NCI-H524 treated with DMSO at 0.1 percent for 48 hours (cell line): ENCODE measurements around the gene TNPO2.
A peak's percentile ranks its signal among the peaks of the same experiment; 100 is the strongest.

ENCODE experiments used
- DNase-seq: peaks from one replicate; lab custom pipeline; 2025; lab: John Stamatoyannopoulos, UW

Gene TNPO2

GRCh38 chr19:12675399-12675798, 48.3 kb downstream of the TNPO2 start:
- no peak for DNase-seq

- DNase-seq: no peak
Observed at GRCh38 chr19:12672744-12673143, 51.0 kb downstream of the TNPO2 start.

- no peak for DNase-seq
Observed at GRCh38 chr19:12670159-12670928, 53.4 kb downstream of the TNPO2 start.

- peak; percentile 29 for DNase-seq
Observed at GRCh38 chr19:12669270-12670158, 54.2 kb downstream of the TNPO2 start.

- no peak for DNase-seq
Observed at GRCh38 chr19:12668932-12669269, 54.8 kb downstream of the TNPO2 start.

- DNase-seq: no peak
Observed at GRCh38 chr19:12668346-12668745, 55.4 kb downstream of the TNPO2 start.

GRCh38 chr19:12667731-12668302, 55.9 kb downstream of the TNPO2 start:
- no peak for DNase-seq

- DNase-seq: peak; percentile 48
Observed at GRCh38 chr19:12666265-12667048, 57.3 kb downstream of the TNPO2 start, which contains the start of the genes MAN2B1 and WDR83. MAN2B1 (minus strand) TSS chr19:12666742; CDS start chr19:12666701, 41 bp downstream. WDR83 (plus strand) TSS chr19:12666807; CDS start chr19:12669791, 2,984 bp downstream.

GRCh38 chr19:12665671-12666264, 58.0 kb downstream of the TNPO2 start:
- DNase-seq: no peak

GRCh38 chr19:12665281-12665573, 58.5 kb downstream of the TNPO2 start:
- no peak for DNase-seq

- DNase-seq: no peak
Observed at GRCh38 chr19:12664406-12665280, 59.1 kb downstream of the TNPO2 start.

- DNase-seq: no peak
Observed at GRCh38 chr19:12660980-12661379, 62.8 kb downstream of the TNPO2 start.

- no peak for DNase-seq
Observed at GRCh38 chr19:12657966-12658365, 65.8 kb downstream of the TNPO2 start.

- no peak for DNase-seq
Observed at GRCh38 chr19:12656899-12657571, 66.7 kb downstream of the TNPO2 start.

GRCh38 chr19:12655546-12655945, 68.2 kb downstream of the TNPO2 start:
- DNase-seq: no peak

GRCh38 chr19:12652219-12652618, 71.5 kb downstream of the TNPO2 start:
- no peak for DNase-seq

- DNase-seq: no peak
Observed at GRCh38 chr19:12649941-12650340, 73.8 kb downstream of the TNPO2 start.
